Immature natural killer cell (primary cell): ENCODE data around the gene CD83. TPM values are rescaled to one million over a fixed set of nuclear protein-coding genes. Genes with fewer than 3 reads are reported as not detected.
A peak's percentile ranks its signal among the peaks of the same experiment; 100 is the strongest.
"Not testable (repeated sequence)": the region's sequence is repeated elsewhere in the genome, so short reads cannot be mapped to it uniquely, and the experiment has no call there.

Experiments
- DNase-seq, 3 donors: peaks; one replicate each; pipeline ENCODE4 v3.0.0; 2022; ENCODE audit warnings: mixed read lengths in 1 of 3
- H3K27ac Mint-ChIP-seq, 6 donors: one replicate each; pipeline ENCODE4 v1.8.0; 2020; ENCODE audit warnings: mixed read lengths in 6 of 6, mild to moderate bottlenecking in 5 of 6, inconsistent platforms in 4 of 6, moderate library complexity in 3 of 6
- H3K27me3 Mint-ChIP-seq, 3 donors: one replicate each; pipeline ENCODE4 v1.8.0; 2020 to 2021; ENCODE audit warnings: low read depth in 3 of 3, mild to moderate bottlenecking in 3 of 3, mixed read lengths in 3 of 3, moderate library complexity in 3 of 3, inconsistent platforms in 1 of 3
- H3K36me3 Mint-ChIP-seq, 3 donors: one replicate each; pipeline ENCODE4 v1.8.0; 2020; ENCODE audit warnings: mixed read lengths in 3 of 3, inconsistent platforms in 2 of 3, mild to moderate bottlenecking in 2 of 3
- H3K4me1 Mint-ChIP-seq, 2 donors: one replicate each; pipeline ENCODE4 v1.8.0; 2020; ENCODE audit warnings: inconsistent platforms in 2 of 2, mild to moderate bottlenecking in 2 of 2, mixed read lengths in 2 of 2, moderate library complexity in 1 of 2
- H3K4me3 Mint-ChIP-seq, 5 donors: one replicate each; pipeline ENCODE4 v1.8.0; 2020; ENCODE audit warnings: mild to moderate bottlenecking in 5 of 5, mixed read lengths in 5 of 5, inconsistent platforms in 3 of 5, moderate library complexity in 3 of 5
- H3K9me3 Mint-ChIP-seq, 6 donors: one replicate each; pipeline ENCODE4 v1.8.0; 2020; ENCODE audit warnings: mild to moderate bottlenecking in 6 of 6, mixed read lengths in 6 of 6, inconsistent platforms in 4 of 6, moderate library complexity in 3 of 6
- polyA plus RNA-seq, 3 donors: library from polyadenylated mRNA; unstranded; fragments of 300-500 nt; fragmentation: Illumina TruSeq; gene quantifications; one replicate each; pipeline ENCODE4 v1.2.3, GENCODE V29; 2021

CD83 gene
- polyA plus RNA-seq, 3 donors from 2014 or later = 3.3 to 11.8 (median 5.0) TPM

DNA sequence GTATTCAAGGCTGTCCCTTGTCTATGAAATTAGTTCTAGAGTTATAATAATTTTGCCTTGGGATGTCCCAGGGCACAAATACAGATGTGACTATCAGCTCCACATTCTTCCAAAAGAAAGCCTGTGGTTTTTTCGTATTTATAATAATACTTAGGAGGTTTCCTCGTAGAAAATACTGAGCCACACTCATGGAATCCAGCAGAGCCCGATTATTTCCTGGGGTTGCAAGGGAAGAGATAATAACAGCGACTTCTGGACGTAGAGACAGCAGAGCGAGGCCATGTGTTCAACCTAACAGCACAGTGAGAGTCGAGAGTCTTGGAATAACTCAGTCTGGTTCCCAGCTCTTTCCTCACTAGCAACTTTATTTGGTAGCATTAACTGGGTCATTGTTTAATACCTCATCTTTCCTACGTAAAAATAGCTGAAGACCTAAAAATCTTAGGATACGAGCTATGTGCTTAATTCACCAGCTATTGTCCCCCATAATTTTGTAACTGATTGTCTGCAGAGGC, 21.2 kb downstream of the CD83 start:
- H3K4me3 Mint-ChIP-seq = no peak overlapping the region
- no peak overlapping the region for H3K27ac Mint-ChIP-seq
- no peak for DNase-seq
- H3K27me3 Mint-ChIP-seq = peaks cover 0 to 4% (median 0%) of the 10 kb centered on the region in 3 donors
- H3K4me1 Mint-ChIP-seq = no peaks in the 10 kb centered on the region
- H3K9me3 Mint-ChIP-seq = no peaks in the 10 kb centered on the region
- peaks cover 15 to 23% (median 15%) of the 10 kb centered on the region in 3 donors for H3K36me3 Mint-ChIP-seq

- no peak overlapping the region for H3K4me3 Mint-ChIP-seq
- no peak overlapping the region for H3K27ac Mint-ChIP-seq
- no peak for DNase-seq
- H3K36me3 Mint-ChIP-seq = no peaks in the 10 kb centered on the region
- no peaks in the 10 kb centered on the region for H3K9me3 Mint-ChIP-seq
- peaks cover 0 to 4% of the 10 kb centered on the region in 2 donors for H3K4me1 Mint-ChIP-seq
- peaks cover 0 to 7% (median 5%) of the 10 kb centered on the region in 3 donors for H3K27me3 Mint-ChIP-seq
These were observed 23.9 kb downstream of the CD83 start for GRCh38 chr6:14141351-14142062.

DNA sequence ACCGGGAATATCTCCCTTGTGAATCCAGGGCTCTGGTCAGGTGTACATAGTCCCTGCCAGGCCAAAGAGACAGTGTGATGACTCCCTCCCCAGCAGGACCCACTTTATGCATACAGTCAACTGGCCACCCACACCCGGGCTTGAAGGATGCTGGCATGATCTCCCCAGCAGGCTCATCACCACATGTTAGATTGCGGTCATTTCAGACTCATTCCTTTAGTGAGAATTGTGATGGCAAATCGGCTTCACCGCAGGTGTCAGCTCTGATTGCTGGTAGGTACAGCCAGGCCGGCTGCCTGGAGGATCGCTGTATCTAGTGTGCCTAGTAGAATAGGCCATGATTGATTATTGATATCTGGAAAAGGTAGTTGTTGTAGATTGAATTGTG, 24.5 kb downstream of the CD83 start:
- Mint-ChIP-seq H3K27ac (no peak overlapping the region), H3K4me3 (no peak overlapping the region), H3K36me3 (no peaks in the 10 kb centered on the region), H3K4me1 (peaks cover 0 to 4% of the 10 kb centered on the region in 2 donors), H3K9me3 (no peaks in the 10 kb centered on the region), H3K27me3 (peaks cover 0 to 7% (median 5%) of the 10 kb centered on the region in 3 donors)
- no peak for DNase-seq

GRCh38 chr6:14142511-14143223, 25.1 kb downstream of the CD83 start:
- no peak overlapping the region for H3K27ac Mint-ChIP-seq
- peaks cover 0 to 4% of the 10 kb centered on the region in 2 donors for H3K4me1 Mint-ChIP-seq

GRCh38 chr6:14143305-14143704, 25.7 kb downstream of the CD83 start:
- Mint-ChIP-seq H3K27ac (peak overlapping the region in 1 of 6 donors; percentile 10), H3K4me1 (peaks cover 0 to 4% of the 10 kb centered on the region in 2 donors), H3K9me3 (no peaks in the 10 kb centered on the region), H3K27me3 (peaks cover 0 to 7% (median 5%) of the 10 kb centered on the region in 3 donors), H3K36me3 (no peaks in the 10 kb centered on the region), H3K4me3 (no peak overlapping the region)
- DNase-seq = no peak

More at GRCh38 chr6:14142511-14143223, 25.1 kb downstream of the CD83 start:
- Mint-ChIP-seq H3K9me3 (no peaks in the 10 kb centered on the region), H3K36me3 (no peaks in the 10 kb centered on the region), H3K27me3 (peaks cover 0 to 7% (median 5%) of the 10 kb centered on the region in 3 donors), H3K4me3 (no peak overlapping the region)
- no peak for DNase-seq

- Mint-ChIP-seq H3K4me1 (peaks cover 0 to 4% of the 10 kb centered on the region in 2 donors), H3K4me3 (no peak overlapping the region), H3K9me3 (no peaks in the 10 kb centered on the region), H3K27ac (peak overlapping the region in 1 of 6 donors; percentile 17), H3K27me3 (peaks cover 0 to 5% (median 5%) of the 10 kb centered on the region in 3 donors), H3K36me3 (no peaks in the 10 kb centered on the region)
- DNase-seq = peak; percentile 60 to 66 (median 62)
These were observed 27.1 kb downstream of the CD83 start for GRCh38 chr6:14144678-14145113.

GRCh38 chr6:14146506-14147096, 29.0 kb downstream of the CD83 start:
- no peak for DNase-seq
- H3K27ac Mint-ChIP-seq = no peak overlapping the region
- H3K27me3 Mint-ChIP-seq = peaks cover 0 to 7% (median 5%) of the 10 kb centered on the region in 3 donors
- H3K4me3 Mint-ChIP-seq = no peak overlapping the region
- peaks cover 0 to 4% of the 10 kb centered on the region in 2 donors for H3K4me1 Mint-ChIP-seq
- H3K36me3 Mint-ChIP-seq = no peaks in the 10 kb centered on the region
- H3K9me3 Mint-ChIP-seq = no peaks in the 10 kb centered on the region

GRCh38 chr6:14147891-14148290, 30.3 kb downstream of the CD83 start:
- Mint-ChIP-seq H3K36me3 (no peaks in the 10 kb centered on the region), H3K27ac (no peak overlapping the region), H3K4me3 (no peak overlapping the region), H3K4me1 (peaks cover 0 to 4% of the 10 kb centered on the region in 2 donors), H3K9me3 (no peaks in the 10 kb centered on the region), H3K27me3 (peaks cover 0 to 6% (median 5%) of the 10 kb centered on the region in 3 donors)
- DNase-seq = no peak

DNA sequence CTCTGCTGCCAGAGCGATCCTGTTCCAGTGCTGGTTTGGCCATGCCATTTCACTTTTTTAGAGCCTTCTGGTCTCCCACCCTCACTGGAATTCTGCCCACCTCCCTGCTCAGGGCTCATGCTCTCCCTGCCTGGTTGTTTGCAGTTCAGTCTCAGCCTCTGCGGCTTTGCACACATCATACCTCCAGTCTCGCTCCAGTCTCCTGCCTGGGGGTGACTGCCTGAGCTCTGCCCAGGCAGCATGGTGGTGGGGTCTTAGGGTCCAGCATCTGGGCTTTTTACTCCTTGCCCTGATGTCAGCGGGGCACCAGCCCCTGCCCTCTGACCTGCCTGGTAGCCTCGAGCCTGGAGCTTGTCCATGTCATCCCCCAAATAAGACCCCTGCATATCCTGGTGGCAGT, 30.9 kb downstream of the CD83 start:
- DNase-seq = no peak
- Mint-ChIP-seq H3K4me3 (no peak overlapping the region), H3K4me1 (peaks cover 0 to 4% of the 10 kb centered on the region in 2 donors), H3K27me3 (peaks cover 0 to 6% (median 5%) of the 10 kb centered on the region in 3 donors), H3K36me3 (no peaks in the 10 kb centered on the region), H3K9me3 (no peaks in the 10 kb centered on the region), H3K27ac (no peak overlapping the region)

DNA sequence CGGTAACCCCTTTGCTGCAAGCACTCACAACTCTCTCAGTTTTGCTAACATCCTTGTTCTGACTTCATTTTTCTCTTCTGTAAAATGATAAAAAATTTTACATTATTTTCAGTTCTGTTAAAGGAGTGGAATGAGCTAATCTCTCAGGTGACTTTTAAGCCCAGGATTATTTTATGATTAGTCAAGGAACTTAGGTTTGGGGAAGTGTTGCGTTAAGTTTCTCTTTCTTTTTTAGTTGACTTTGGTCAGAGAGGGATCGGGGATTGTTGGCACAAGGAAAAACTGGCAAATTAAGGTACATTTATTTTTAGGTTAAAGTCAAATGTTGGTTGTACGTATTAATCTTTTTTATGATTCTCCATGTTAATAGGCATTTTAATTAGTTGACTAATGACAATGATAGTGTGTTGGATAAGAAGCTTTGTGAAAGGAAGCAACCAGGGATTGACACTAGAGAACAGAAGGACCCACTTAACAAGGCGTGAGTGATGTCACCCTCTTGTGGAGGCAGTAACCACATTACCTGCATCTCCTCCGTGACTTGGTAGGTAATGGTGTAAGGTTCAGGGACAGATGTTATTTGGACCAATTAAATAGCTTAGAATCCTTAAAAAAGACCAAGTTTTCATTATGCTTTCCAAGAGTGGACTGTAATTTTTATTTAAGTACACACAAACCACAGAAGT, 31.6 kb downstream of the CD83 start:
- Mint-ChIP-seq H3K9me3 (no peaks in the 10 kb centered on the region), H3K4me3 (no peak overlapping the region), H3K36me3 (no peaks in the 10 kb centered on the region), H3K27me3 (peaks cover 0 to 6% (median 5%) of the 10 kb centered on the region in 3 donors), H3K4me1 (peaks cover 0 to 4% of the 10 kb centered on the region in 2 donors), H3K27ac (no peak overlapping the region)
- no peak for DNase-seq

GRCh38 chr6:14149739-14150130, 32.2 kb downstream of the CD83 start:
- H3K27ac Mint-ChIP-seq = no peak overlapping the region
- no peaks in the 10 kb centered on the region for H3K36me3 Mint-ChIP-seq
- no peaks in the 10 kb centered on the region for H3K9me3 Mint-ChIP-seq
- no peak for DNase-seq
- H3K4me3 Mint-ChIP-seq = no peak overlapping the region
- H3K27me3 Mint-ChIP-seq = peaks cover 0 to 4% (median 4%) of the 10 kb centered on the region in 3 donors
- peaks cover 0 to 3% of the 10 kb centered on the region in 2 donors for H3K4me1 Mint-ChIP-seq

- H3K4me1 Mint-ChIP-seq, H3K27ac Mint-ChIP-seq, H3K9me3 Mint-ChIP-seq, DNase-seq, H3K36me3 Mint-ChIP-seq, H3K4me3 Mint-ChIP-seq, H3K27me3 Mint-ChIP-seq: not testable (repeated sequence)
These were observed 33.7 kb downstream of the CD83 start for GRCh38 chr6:14151300-14151699.

DNA sequence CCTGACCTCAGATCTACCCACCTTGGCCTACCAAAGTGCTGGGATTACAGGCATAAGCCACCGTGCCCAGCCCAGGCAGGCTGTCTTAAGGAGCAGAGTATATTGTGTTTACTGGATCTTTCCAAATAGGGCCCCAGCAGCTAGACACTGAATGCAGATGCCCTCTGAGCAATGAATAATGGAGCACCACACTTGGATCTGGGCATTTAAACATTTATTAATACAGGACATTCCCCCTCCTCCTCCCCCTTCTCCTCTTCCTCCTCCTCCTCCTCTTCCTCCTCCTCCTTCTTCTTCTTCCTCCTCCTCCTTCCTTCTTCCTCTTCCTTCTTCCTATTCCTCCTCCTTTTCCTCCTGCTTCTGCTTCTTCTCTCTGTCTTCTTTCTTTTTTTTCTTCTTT, 34.2 kb downstream of the CD83 start:
- Mint-ChIP-seq H3K4me3 (no peak overlapping the region), H3K27ac (no peak overlapping the region), H3K36me3 (no peaks in the 10 kb centered on the region), H3K27me3 (peaks cover 0 to 3% (median 0%) of the 10 kb centered on the region in 3 donors), H3K9me3 (no peaks in the 10 kb centered on the region), H3K4me1 (no peaks in the 10 kb centered on the region)
- DNase-seq = no peak
